ENCODE measurements around the gene CELSR1. TPM values are rescaled to one million over a fixed set of nuclear protein-coding genes. Genes with fewer than 3 reads are reported as not detected.

The CELSR1 gene
- total RNA-seq, 1 experiment from 2014 or later: 19.6 TPM

DNA sequence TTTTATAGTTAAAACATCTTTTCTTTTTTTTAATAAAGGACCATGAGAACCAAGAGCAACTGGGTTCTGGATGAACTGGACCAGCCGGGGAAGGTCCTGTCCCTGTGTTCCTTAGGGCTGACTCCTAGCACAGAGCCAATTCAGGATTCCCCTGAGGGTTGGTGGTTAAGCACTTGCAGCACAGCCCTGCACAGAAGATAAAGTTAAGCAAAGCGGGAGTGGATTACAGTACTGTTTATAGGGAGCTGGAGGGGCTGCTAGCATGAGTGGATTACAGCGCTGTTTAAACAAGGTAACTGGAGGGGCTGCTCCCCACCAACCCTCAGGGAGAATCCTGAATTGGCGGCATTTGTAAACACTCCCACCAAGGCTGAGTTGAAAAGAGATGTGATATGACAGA, 90.6 kb downstream of the CELSR1 start:
- H4K20me1 ChIP-seq (ENCODE audit: insufficient read depth): no peaks in the 10 kb centered on the region
- RAD21 ChIA-PET (ENCODE audit: low non-redundant PET in 1 of 2, low total read pairs in 2 of 2, uncharacterized antibody in 2 of 2, unreplicated experiment in 2 of 2): no interaction called here
- H3K4me1 ChIP-seq (ENCODE audit: control insufficient read depth in 1 of 2, insufficient read depth in 2 of 2, low read length in 2 of 2): peaks cover 0 to 19% of the 10 kb centered on the region in 2 experiments; a peak in 2 of 4 replicates
- no peaks in the 10 kb centered on the region for H3K9me2 ChIP-seq (ENCODE audit: insufficient read depth)
- H3K27ac ChIP-seq (ENCODE audit: low read depth, low read length): no peak overlapping the region
- H3K4me3 ChIP-seq (replicated peaks in 1 of 2; ENCODE audit: low read depth in 1 of 2, low read length in 2 of 2): no peak overlapping the region
- no peaks in the 10 kb centered on the region for H3K27me3 ChIP-seq (ENCODE audit: insufficient read depth, low read length)
- ATAC-seq: no peak
- no TSS peak for BruUV-seq (replicated peaks)
- CTCF ChIA-PET: no interaction called here
- no peak overlapping the region for H2AFZ ChIP-seq (ENCODE audit: low read depth, low read length, poor library complexity, severe bottlenecking)
- no peak for DNase-seq (ENCODE audit: low read depth, low spot score)
- H3K36me3 ChIP-seq (ENCODE audit: control insufficient read depth in 1 of 2, insufficient read depth in 2 of 2, low read length in 2 of 2): no peaks in the 10 kb centered on the region
- POLR2A ChIA-PET: no interaction called here
- H3K4me2 ChIP-seq (ENCODE audit: low read length): no peak overlapping the region
- intact Hi-C loops (cut with micrococcal nuclease): no loop called here
- no peak overlapping the region for H3K9ac ChIP-seq (ENCODE audit: low read length)
- TF ChIP-seq, protein P1, sequence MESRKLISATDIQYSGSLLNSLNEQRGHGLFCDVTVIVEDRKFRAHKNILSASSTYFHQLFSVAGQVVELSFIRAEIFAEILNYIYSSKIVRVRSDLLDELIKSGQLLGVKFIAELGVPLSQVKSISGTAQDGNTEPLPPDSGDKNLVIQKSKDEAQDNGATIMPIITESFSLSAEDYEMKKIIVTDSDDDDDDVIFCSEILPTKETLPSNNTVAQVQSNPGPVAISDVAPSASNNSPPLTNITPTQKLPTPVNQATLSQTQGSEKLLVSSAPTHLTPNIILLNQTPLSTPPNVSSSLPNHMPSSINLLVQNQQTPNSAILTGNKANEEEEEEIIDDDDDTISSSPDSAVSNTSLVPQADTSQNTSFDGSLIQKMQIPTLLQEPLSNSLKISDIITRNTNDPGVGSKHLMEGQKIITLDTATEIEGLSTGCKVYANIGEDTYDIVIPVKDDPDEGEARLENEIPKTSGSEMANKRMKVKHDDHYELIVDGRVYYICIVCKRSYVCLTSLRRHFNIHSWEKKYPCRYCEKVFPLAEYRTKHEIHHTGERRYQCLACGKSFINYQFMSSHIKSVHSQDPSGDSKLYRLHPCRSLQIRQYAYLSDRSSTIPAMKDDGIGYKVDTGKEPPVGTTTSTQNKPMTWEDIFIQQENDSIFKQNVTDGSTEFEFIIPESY (IDR thresholded peaks at IDR 0.05; ENCODE audit: extremely low read depth, insufficient replicate concordance, low read length): no peak
- TF ChIP-seq ELF1 (IDR thresholded peaks at IDR 0.05; ENCODE audit: borderline replicate concordance, low read depth) (no peak), SP1 (IDR thresholded peaks at IDR 0.05; ENCODE audit: low read depth) (no peak), CTCF (IDR thresholded peaks at IDR 0.05 in 2 of 3, conservative IDR thresholded peaks at IDR 0.05 in 1 of 3; ENCODE audit: borderline replicate concordance in 1 of 3, insufficient read depth in 1 of 3, low read depth in 2 of 3, low read length in 2 of 3) (no peak), FOSL1 (IDR thresholded peaks at IDR 0.05; ENCODE audit: low read depth) (no peak), EGR1 (IDR thresholded peaks at IDR 0.05; ENCODE audit: low read depth) (no peak), EZH2phosphoT487 (IDR thresholded peaks at IDR 0.05; ENCODE audit: borderline replicate concordance) (no peak), RAD21 (IDR thresholded peaks at IDR 0.05; ENCODE audit: low read depth) (no peak), SIN3A (IDR thresholded peaks at IDR 0.05; ENCODE audit: low read depth) (no peak), REST (IDR thresholded peaks at IDR 0.05; ENCODE audit: low read depth) (no peak), CBX3 (IDR thresholded peaks at IDR 0.05; ENCODE audit: low read depth) (no peak), JUND (IDR thresholded peaks at IDR 0.05) (no peak), CEBPB (IDR thresholded peaks at IDR 0.05; ENCODE audit: low read depth) (no peak), TCF7L2 (IDR thresholded peaks at IDR 0.05; ENCODE audit: borderline replicate concordance, extremely low read depth, insufficient read depth, insufficient read length) (no peak), EZH2 (IDR thresholded peaks at IDR 0.05) (no peak), POLR2A (IDR thresholded peaks at IDR 0.05; ENCODE audit: borderline replicate concordance, extremely low read depth, insufficient read depth, insufficient read length) (no peak)
- TF ChIP-seq, protein P2, sequence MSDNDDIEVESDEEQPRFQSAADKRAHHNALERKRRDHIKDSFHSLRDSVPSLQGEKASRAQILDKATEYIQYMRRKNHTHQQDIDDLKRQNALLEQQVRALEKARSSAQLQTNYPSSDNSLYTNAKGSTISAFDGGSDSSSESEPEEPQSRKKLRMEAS (IDR thresholded peaks at IDR 0.05): no peak
- TF ChIP-seq, protein P3, sequence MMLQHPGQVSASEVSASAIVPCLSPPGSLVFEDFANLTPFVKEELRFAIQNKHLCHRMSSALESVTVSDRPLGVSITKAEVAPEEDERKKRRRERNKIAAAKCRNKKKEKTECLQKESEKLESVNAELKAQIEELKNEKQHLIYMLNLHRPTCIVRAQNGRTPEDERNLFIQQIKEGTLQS (IDR thresholded peaks at IDR 0.05): no peak
- H3K79me2 ChIP-seq (ENCODE audit: insufficient read depth, low read length): no peaks in the 10 kb centered on the region
- no peaks in the 10 kb centered on the region for H3K9me3 ChIP-seq (ENCODE audit: control insufficient read depth in 1 of 2, insufficient read depth in 1 of 2, low read depth in 1 of 2, low read length in 2 of 2)
